Endometrial microvascular endothelial cells (primary cell): ENCODE results near the gene RIPK3. TPM values are rescaled to one million over a fixed set of nuclear protein-coding genes. Genes with fewer than 3 reads are reported as not detected.
"Not testable (repeated sequence)": the region's sequence is repeated elsewhere in the genome, so short reads cannot be mapped to it uniquely, and the experiment has no call there.

ENCODE experiments used
- in situ Hi-C: cut with HindIII; loops from 2 replicates; pipeline ENCODE4 v1.10.0; 2017; ENCODE audit warnings: low sequenced_read_pairs, low pct_unique_long_range_greater_than_20kb; ENCODE audit errors: inconsistent ontology term
- total RNA-seq: library from RNA; depleted of rRNA; stranded (reverse); fragments of >200 nt; gene quantifications from one replicate; pipeline ENCODE4 v1.2.3, GENCODE V29; 2015; ENCODE audit errors: inconsistent ontology term

Gene RIPK3
- total RNA-seq, 1 donor from 2014 or later: 7.2 TPM

DNA sequence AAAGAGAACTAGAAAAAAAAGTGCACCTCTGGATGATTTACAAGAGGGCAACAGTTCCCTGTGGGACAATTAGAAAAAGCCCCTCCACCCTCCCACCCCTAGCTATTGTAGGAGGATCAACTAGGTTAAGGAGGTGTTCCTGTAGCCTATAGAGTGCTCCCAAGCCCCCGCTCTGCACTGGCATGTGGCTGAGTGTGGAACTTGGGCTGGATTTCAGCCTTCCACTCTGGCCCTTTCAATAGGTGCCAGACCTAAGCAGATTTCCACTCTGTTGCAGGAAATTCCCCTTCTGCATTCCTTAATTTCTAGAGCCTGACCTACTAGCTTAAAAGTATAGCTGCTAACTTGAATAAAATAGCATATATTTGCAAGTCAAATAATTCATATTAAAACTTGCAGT lies 31.0 kb upstream of the RIPK3 start:
- in situ Hi-C loops: no loop called here

DNA sequence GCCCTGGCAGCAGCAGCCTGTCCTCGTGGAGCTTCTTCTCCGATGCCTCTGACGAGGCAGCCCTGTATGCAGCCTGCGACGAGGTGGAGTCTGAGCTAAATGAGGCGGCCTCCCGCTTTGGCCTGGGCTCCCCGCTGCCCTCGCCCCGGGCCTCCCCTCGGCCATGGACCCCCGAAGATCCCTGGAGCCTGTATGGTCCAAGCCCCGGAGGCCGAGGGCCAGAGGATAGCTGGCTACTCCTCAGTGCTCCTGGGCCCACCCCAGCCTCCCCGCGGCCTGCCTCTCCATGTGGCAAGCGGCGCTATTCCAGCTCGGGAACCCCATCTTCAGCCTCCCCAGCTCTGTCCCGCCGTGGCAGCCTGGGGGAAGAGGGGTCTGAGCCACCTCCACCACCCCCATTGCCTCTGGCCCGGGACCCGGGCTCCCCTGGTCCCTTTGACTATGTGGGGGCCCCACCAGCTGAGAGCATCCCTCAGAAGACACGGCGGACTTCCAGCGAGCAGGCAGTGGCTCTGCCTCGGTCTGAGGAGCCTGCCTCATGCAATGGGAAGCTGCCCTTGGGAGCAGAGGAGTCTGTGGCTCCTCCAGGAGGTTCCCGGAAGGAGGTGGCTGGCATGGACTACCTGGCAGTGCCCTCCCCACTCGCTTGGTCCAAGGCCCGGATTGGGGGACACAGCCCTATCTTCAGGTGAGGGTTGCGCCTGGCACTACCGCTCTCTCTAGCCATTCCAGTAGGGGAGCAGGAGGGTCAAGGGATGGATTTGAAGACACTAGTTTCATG lies 30.3 kb upstream of the RIPK3 start:
- in situ Hi-C loops: loop anchor here (5.0 kb wide), 1 partner anchor 67 kb away; no protein-coding TSS in a partner anchor

DNA sequence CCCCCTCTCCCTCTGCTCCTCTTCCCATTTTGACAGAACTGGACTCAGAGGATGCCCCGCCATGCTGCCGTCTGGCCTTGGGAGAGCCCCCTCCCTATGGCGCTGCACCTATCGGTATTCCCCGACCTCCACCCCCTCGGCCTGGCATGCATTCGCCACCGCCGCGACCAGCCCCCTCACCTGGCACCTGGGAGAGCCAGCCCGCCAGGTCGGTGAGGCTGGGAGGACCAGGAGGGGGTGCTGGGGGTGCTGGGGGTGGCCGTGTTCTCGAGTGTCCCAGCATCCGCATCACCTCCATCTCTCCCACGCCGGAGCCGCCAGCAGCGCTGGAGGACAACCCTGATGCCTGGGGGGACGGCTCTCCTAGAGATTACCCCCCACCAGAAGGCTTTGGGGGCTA lies 29.7 kb upstream of the RIPK3 start:
- in situ Hi-C loops: loop anchor here (5.0 kb wide), 1 partner anchor 68 kb away; no protein-coding TSS in a partner anchor

DNA sequence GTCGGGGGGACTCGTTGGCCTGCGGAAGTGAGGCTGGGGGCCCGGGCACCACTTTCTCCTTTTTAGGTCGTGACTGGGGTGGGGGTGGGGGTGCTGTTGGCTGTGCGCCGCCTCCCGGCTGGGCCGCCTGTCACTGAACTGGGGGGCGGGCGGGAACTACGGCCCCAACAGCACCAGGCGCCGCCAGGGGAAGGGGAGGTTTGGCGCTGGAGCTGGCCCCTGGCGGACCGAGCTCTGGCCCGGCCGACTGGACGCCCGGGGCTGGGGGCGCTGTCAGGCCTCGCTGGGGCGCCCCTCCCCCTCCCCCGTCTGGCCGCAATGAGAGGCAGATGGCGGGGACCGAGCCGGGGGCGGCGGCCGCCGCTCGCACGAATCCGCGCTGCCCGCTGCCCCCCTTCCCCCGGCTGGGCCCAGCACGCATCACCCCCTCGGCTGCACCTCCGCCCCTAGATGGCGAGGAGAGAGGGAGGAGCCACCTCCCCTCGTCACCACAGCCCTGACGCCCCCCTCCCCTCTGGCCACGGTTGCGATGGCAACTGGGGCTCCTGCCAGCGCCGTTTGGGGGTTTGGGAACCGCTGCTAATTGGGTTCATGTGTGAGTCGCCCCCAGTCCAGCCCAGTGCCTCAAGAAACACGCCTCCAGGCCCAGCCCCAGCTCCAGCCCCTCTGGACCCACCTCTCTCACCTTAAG lies 28.9 kb upstream of the RIPK3 start:
- in situ Hi-C loops: loop anchor here (5.0 kb wide), 1 partner anchor 69 kb away; no protein-coding TSS in a partner anchor

DNA sequence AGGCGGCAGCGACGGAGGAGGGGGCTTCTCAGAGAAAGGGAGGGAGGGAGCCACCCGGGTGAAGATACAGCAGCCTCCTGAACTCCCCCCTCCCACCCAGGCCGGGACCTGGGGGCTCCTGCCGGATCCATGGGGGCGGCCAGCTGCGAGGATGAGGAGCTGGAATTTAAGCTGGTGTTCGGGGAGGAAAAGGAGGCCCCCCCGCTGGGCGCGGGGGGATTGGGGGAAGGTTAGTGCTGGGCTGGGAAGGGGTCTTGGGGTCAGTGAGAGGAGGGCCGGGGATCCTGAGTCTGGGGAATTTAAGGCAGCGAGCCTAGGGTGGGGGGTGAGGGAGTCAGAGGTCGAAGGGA lies 28.4 kb upstream of the RIPK3 start:
- in situ Hi-C loops: loop anchor here (5.0 kb wide), 1 partner anchor 69 kb away; no protein-coding TSS in a partner anchor

DNA sequence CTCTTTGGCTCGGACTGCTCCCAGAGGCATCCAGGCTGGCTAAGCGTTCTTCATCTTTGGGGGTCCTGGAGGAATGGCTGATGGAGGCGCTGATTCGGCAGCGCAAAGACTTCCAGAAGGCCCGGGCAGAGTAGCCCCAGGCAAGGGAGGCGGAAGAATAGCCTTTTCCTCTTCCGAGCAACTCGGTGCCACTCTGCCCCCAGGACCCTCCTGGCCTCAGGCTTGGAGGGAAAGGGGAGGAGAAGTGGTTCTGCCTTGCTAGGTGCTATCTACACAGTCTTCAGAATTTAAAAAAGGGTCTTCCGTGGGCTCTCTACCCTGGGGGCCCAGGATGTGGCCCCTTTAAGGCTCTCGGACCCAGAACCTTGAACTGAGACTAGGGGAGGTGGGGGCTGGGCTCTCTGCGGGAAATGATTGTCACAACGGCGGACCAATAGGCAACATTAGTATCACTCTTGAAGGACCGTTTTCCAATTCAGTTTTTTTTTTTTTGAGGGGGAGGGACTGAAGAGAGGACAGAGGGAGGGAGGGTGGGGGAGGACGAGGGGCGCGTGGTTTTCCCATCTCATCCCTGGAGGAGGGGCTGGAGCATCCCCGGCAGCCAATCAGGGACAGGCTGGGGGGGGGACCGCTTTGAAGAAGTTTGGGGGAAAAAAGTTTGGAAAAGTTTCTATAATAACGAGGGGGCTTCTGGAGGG lies 27.9 kb upstream of the RIPK3 start, which contains the start of gene NFATC4:
TSS of gene NFATC4 (plus strand) at position 671 of the 698 bp plus-strand sequence. CDS start 157 bp downstream, outside the sequence.
- in situ Hi-C loops: loop anchor here (5.0 kb wide), 1 partner anchor 70 kb away; no protein-coding TSS in a partner anchor

DNA sequence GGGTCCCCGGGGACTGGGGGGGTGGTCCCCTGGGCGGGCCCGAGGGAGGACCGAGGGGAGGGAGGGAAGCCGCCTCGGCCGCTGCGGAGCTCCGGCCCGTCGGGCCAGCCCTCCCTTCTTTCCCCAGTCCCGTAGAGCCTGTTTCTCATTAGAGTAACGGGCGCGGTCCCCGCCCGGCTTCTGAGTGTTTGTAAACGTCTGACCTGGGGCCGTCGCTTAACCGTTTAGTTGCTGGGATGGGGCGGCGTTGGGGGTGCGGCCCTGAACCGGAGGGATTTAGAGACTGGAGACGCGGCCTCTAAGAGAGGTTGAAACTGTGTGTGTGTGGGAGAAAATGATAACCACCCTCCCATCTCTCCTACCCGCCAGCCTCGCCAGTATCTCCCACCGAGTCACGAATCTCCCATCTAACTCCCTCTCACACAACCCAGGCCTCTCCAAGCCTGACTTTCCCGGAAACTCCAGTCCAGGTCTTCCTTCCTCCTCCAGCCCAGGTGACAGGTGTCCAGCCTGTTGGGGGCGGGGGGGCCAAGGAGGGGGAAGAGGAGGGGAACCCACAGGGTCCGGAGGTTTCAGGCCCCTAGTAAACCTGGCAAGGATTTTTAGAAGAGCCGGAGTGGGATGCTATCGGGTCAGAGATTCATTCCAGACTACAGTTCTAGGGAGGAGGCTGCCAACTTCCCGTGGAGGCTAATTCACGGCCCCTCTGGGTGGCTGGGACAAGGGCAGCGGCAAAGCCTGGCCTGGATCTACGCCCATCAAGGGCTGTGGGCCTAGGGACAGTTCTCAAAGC lies 27.1 kb upstream of the RIPK3 start:
- in situ Hi-C loops: loop anchor here (5.0 kb wide), 1 partner anchor 70 kb away; no protein-coding TSS in a partner anchor

DNA sequence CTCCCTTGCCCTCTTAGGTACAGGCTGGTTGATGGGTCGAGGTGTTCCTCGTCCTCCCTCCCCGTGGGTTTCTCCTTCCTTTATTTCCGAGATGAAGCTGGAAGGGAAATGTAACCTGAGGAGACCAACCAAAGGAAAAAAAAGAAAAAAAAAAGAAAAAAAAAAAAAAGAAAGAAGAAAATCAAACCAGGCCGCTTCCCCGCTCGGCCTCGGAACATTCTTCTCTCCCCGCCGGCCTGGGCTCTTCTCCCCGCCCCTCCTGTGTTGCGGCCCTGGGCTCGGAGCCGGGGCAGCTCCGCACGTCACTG lies 26.6 kb upstream of the RIPK3 start:
- in situ Hi-C loops: loop anchor here (5.0 kb wide), 1 partner anchor 71 kb away; no protein-coding TSS in a partner anchor

DNA sequence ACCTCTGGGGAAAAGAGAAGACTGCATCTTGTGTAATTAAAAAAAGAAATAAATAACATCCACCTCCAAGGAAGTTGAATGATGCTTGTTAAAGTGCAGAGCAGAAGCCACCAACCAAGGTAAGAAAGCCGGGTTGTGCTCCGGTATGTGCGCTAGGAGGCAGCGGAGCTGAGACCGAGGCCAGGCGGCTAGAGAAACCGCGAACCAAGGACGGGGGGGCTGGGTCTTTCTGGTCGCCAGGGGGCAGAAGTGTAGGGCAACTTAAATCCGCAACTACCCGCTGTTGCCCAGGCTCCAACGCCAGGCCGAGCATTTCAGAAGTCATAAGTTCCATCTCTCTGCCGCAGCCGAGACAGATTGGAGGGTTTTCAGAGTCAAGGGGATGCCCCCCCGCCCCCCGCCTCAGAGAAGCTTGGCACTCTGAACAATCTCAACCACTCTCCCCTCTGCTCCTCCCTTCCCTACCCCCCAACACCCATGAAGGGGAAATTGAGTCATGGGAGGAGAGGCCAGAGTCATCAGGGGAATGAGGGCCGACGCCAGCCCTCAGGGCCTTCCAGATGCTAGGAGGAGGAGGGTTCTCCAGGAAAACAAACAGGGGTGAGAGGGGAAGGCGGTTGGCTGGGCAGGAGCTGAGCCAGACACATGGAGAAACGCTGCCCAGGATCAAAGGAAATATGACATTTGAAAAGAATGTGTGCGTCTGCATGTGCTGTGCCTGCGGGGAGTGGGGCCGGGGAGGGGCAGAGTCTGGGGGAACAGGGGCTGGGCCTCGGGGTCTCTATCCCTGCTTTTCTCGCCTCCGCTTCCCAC lies 26.0 kb upstream of the RIPK3 start:
- in situ Hi-C loops: loop anchor here (5.0 kb wide), 1 partner anchor 71 kb away; no protein-coding TSS in a partner anchor

DNA sequence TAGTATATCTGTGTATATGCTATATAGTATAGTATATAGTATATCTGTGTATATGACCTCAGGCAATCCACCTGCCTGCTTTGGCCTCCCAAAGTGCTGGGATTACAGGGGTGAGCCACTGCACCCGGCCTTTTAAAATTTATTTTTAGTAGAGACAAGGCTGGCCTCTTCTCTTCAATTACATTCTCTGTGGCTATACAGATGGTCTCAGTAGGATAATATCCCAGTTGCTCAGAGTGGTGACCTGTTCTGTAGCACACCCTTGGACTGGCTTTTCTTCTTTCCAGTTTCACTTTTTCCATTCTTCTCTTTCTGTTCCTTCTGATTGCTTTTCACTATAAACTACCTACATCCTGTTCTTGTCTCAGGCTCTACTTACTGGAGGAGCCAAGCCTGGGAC lies 25.1 kb upstream of the RIPK3 start:
- in situ Hi-C loops: loop anchor here (5.0 kb wide), 1 partner anchor 72 kb away; no protein-coding TSS in a partner anchor

DNA sequence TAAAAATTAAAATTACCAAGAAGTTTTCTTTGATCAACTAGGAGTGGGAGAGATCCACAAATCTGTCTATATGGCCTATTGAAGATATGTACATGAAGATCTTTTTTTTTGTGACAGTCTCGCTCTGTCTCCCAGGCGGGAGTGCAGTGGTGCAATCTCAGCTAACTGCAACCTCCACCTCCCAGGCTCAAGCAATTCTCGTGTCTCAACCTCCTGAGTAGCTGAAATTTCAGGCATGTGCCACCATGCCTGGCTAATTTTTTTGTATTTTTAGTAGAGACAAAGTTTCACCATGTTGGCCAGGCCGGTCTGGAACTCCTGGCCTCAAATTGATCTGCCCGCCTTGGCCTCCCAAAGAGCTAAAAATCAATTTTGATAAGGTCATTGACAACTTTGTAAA lies 23.6 kb upstream of the RIPK3 start:
- in situ Hi-C loops: no loop called here

DNA sequence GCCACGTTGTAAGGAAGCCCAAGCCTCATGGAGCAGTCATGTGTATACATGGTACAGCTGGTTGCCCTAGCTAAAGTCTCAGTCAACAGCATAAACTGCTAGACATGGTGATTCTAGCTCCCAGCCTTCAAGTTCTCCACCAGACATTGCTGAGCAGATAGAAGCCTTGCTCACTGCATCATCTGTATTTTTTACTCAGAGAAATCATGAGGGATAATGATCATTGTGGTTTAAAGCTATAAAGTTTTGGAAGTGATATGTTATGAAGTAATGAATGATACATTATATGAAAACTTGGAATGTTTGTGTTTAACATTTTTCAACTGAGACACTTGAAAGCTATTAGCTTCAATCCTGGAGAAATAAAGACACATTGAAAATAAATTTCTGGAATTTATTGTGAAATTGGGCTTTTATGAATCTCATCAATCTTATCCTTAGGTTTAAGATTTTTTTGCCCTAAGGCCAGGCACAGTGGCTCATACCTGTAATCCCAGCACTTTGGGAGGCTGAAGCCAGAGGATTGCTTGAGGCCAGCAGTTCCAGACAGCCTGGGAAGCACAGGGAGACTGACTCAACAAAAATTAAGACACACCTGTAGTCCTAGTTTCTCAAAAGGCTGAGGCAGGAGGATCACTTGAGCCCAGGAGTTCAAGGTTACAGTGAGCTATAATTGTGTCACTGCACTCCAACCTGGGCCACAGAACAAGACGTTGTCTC lies 22.6 kb upstream of the RIPK3 start:
- in situ Hi-C loops: no loop called here

DNA sequence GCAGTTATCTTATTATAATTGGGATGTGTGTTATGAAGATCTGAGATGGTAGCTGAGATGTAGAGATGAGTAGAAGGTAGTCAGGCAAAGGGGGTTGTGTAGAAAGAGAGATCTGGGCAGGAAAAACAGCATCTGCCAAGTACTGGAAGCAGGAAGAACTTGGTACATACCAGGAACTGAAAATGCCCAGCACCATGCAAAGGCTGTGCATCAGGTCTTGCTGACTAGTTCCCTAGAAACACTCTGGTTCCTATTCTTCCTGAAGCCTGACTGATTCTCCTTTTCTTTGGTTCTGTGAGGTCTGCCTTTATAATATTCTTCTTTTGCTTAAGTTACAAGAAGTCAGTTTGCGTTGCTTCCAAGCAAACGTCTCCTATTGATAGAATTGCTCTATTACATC lies 21.5 kb upstream of the RIPK3 start:
- in situ Hi-C loops: no loop called here

DNA sequence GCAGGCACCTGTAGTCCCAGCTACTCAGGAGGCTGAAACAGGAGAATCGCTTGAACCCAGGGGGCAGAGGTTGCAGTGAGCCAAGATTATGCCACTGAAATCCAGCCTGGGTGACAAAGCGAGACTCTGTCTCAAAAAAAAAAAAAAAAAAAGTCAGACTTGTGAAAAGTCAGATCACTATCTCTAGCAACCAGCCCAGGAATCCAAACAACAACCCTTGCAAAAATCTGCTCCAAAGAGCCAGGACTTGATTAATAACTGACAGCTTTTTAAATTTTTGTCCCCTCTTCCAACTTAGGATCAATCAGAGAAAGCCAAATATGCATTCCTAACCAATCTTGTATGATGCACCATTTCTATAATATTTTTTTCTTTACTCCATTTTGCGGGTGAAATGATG lies 20.5 kb upstream of the RIPK3 start:
- in situ Hi-C loops: no loop called here

DNA sequence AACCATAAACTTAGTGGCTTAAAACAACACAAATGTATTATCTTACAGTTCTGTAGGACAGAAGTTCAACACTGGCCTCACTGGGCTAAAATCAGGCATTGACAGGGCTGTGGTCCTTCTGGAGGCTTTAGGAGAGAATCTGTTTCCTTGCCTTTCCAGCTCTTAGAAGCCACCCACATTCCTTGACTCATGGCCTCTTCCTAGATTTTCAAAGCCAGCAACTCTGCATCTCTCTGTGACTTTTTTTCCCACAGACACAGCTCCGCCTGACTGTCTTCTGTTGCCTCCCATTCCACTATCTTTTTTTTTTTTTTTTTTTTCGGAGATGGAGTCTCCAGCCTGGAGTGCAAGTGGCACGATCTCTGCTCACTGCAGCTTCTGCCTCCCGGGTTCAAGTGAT lies 16.4 kb upstream of the RIPK3 start:
- in situ Hi-C loops: no loop called here

DNA sequence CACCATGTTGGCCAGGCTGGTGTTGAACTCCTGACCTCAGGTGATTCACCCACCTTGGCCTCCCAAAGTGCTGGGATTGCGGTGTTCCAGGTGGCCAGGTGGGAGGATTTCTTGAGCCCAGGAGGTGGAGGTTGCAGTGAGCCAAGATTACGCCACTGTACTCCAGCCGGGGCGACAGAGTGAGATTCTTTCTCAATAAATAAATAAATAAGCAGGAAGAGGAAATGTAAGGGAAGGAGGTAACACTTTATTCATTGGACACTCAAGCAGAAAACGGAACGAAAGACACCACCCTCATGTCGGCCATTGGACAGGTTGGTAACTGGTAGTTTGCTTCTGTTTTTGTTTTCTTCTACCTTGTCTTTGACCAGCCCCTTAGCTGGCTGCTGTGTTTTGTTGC lies 15.2 kb upstream of the RIPK3 start:
- in situ Hi-C loops: no loop called here

DNA sequence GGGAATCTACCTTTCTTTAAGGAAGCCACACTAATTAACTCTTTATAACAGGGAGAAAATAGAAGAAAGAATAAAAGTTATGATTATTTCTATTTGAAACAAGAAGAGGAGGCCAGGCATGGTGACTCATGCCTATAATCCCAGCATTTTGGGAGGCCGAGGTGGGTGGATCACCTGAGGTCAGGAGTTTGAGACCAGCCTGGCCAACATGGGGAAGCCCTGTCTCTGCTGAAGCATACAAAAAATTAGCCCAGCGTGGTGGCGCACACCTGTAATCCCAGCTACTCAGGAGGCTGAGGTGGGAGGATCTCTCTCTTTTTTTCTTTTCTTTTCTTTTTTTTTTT lies 14.7 kb upstream of the RIPK3 start:
- in situ Hi-C loops: not testable (repeated sequence)
